Common myeloid progenitor, CD34-positive (primary cell): ENCODE measurements around the gene EPB41.

Experiments
- CTCF ChIA-PET: fragments of 350-600 bp; sonication (Branson Sonifier 250); formaldehyde crosslinking; loops from one replicate; lab custom pipeline; 2021; ENCODE audit warnings: antibody characterized with exemption; lab: Charles Lee
- POLR2A ChIA-PET: fragments of 350-600 bp; sonication (Branson Sonifier 250); formaldehyde crosslinking; loops from one replicate; lab custom pipeline; 2021; ENCODE audit warnings: antibody characterized with exemption; lab: Charles Lee
- DNase-seq, 3 donors: peaks; one replicate each; pipeline versions ENCODE4 v3.0.0 to v3.0.0-alpha.2; 2013
- H3K27ac ChIP-seq, 2 experiments: 1 replicate in 1 of 2; 2 replicates in 1 of 2; pipeline ENCODE4 v1.7.0; 2013; ENCODE audit warnings: inconsistent platforms in 2 of 2, low read length in 2 of 2, mild to moderate bottlenecking in 2 of 2, low read depth in 1 of 2, moderate library complexity in 1 of 2; ENCODE audit not compliant: severe bottlenecking in 2 of 2, insufficient read depth in 1 of 2, poor library complexity in 1 of 2
- H3K27me3 ChIP-seq, 5 experiments: replicated peaks in 2 of 5; 1 replicate in 3 of 5; 2 replicates in 2 of 5; pipeline versions ENCODE4 v1.6.1 to v1.7.0; 2013; ENCODE audit warnings: low read length in 4 of 5, mild to moderate bottlenecking in 2 of 5, moderate library complexity in 2 of 5, inconsistent platforms in 1 of 5; ENCODE audit not compliant: insufficient read depth in 5 of 5, control insufficient read depth in 4 of 5
- H3K36me3 ChIP-seq, 4 experiments: 1 replicate in 2 of 4; 2 replicates in 2 of 4; pipeline versions ENCODE4 v1.6.1 to v1.7.0; 2013; ENCODE audit warnings: low read length in 3 of 4, control low read depth in 1 of 4, mild to moderate bottlenecking in 1 of 4; ENCODE audit not compliant: control insufficient read depth in 4 of 4, insufficient read depth in 4 of 4
- H3K4me1 ChIP-seq, 4 experiments: 1 replicate in 3 of 4; 2 replicates in 1 of 4; pipeline versions ENCODE4 v1.6.1 to v1.7.1; 2013; ENCODE audit warnings: low read length in 3 of 4, mild to moderate bottlenecking in 3 of 4, control low read depth in 1 of 4, inconsistent platforms in 1 of 4, moderate library complexity in 1 of 4; ENCODE audit not compliant: control insufficient read depth in 4 of 4, insufficient read depth in 4 of 4; ENCODE audit errors: control extremely low read depth in 1 of 4
- H3K4me3 ChIP-seq, 7 experiments: 1 replicate in 4 of 7; 2 replicates in 3 of 7; pipeline versions ENCODE4 v1.5.1 to v1.7.0; 2013; ENCODE audit warnings: mild to moderate bottlenecking in 7 of 7, low read length in 6 of 7, moderate library complexity in 6 of 7, inconsistent platforms in 2 of 7, low read depth in 2 of 7, control low read depth in 1 of 7; ENCODE audit not compliant: insufficient read depth in 4 of 7, control insufficient read depth in 1 of 7; ENCODE audit errors: extremely low read depth in 1 of 7
- H3K9me3 ChIP-seq, 5 experiments: 1 replicate in 4 of 5; 2 replicates in 1 of 5; pipeline versions ENCODE4 v1.6.1 to v1.7.1; 2013; ENCODE audit warnings: low read length in 4 of 5, mild to moderate bottlenecking in 2 of 5, inconsistent platforms in 1 of 5, low read depth in 1 of 5, moderate library complexity in 1 of 5; ENCODE audit not compliant: control insufficient read depth in 4 of 5, insufficient read depth in 2 of 5; ENCODE audit errors: control extremely low read depth in 1 of 5
- WGBS: methylation state at CpG from one replicate; pipeline ENCODE4 v1.1.5; 2013; ENCODE audit not compliant: insufficient coverage; 5-methylcytosine and 5-hydroxymethylcytosine counted together

EPB41 gene

DNA sequence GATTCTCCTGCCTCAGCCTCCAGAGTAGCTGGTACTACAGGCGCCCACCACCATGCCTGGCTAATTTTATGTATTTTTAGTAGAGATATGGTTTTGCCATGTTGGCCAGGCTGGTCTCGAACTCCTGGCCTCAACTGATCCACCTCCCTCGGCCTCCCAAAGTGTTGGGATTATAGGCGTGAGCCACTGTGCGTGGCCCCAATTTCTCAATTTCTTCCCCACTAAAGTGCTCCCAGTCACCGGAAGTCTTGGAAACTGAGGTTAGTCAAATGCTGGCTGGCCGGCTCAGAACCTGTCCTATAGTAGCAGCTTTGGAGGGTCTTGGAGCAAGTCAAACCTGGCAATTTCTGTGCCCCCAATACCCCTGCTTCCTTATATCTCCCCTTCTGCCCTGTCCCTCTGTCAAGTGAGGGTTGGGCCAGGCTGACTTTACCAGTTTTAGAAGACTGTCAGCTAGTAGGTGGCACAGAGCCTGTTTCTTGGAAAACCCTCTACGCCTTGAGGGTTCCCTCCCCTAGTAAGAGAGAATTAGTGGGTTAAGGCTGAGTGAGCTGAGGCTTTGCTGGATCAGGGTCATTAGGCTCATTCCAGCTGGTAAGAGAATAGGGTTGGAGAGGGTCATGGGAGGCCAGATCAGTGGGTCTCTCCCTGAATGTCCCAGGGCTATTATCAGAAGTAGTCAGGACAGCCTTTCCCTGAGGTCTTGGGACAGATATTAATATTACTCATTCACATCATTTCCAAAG lies 8.3 kb upstream of the EPB41 start:
- peaks cover 0 to 12% (median under 1%) of the 10 kb centered on the region in 4 experiments for H3K36me3 ChIP-seq
- ChIA-PET POLR2A (interaction anchor here (0.6 kb wide), 1 partner anchor 182 kb away, joined by 3 read pairs; no protein-coding TSS in a partner anchor), CTCF (no interaction called here)

GRCh38 chr1:28909198-28909597 lies 5.2 kb upstream of the EPB41 start:
- no CpG with 5 or more reads among the region's 2 CpGs for WGBS
- Histone ChIP-seq H3K27me3 (no peaks in the 10 kb centered on the region), H3K4me1 (peaks cover 0 to 9% (median 6%) of the 10 kb centered on the region in 4 experiments), H3K9me3 (no peaks in the 10 kb centered on the region), H3K27ac (no peak overlapping the region), H3K36me3 (peaks cover 0 to 8% (median 3%) of the 10 kb centered on the region in 4 experiments), H3K4me3 (no peak overlapping the region)
- no peak for DNase-seq
- ChIA-PET CTCF (interaction anchor here (0.6 to 2.2 kb wide), 4 partner anchors 10 to 114 kb away, joined by 3 to 5 read pairs (median 4); no protein-coding TSS in a partner anchor), POLR2A (interaction anchor here (0.7 kb wide), 1 partner anchor 91 kb away, joined by 3 read pairs; no protein-coding TSS in a partner anchor)

More for the DNA sequence above, 8.3 kb upstream of the EPB41 start:
- H3K27ac ChIP-seq: no peak overlapping the region
- no peaks in the 10 kb centered on the region for H3K9me3 ChIP-seq
- no peaks in the 10 kb centered on the region for H3K27me3 ChIP-seq
- no peak overlapping the region for H3K4me3 ChIP-seq
- 92% methylated on average over 8 of the region's 8 CpGs for WGBS
- no peak for DNase-seq
- H3K4me1 ChIP-seq: no peaks in the 10 kb centered on the region

GRCh38 chr1:28910379-28911115 lies 3.8 kb upstream of the EPB41 start:
- peaks cover 0 to 8% (median 3%) of the 10 kb centered on the region in 4 experiments for H3K36me3 ChIP-seq
- H3K27ac ChIP-seq: no peak overlapping the region
- POLR2A ChIA-PET: no interaction called here
- WGBS: 100% methylated on average over 5 of the region's 7 CpGs
- H3K27me3 ChIP-seq: no peaks in the 10 kb centered on the region
- no peaks in the 10 kb centered on the region for H3K9me3 ChIP-seq
- CTCF ChIA-PET: interaction anchor here (1.1 to 2.2 kb wide), 2 partner anchors 12 to 27 kb away, joined by 3 to 5 read pairs; no protein-coding TSS in a partner anchor
- H3K4me1 ChIP-seq: peaks cover 5 to 17% (median 10%) of the 10 kb centered on the region in 4 experiments
- H3K4me3 ChIP-seq: no peak overlapping the region
- no peak for DNase-seq

- DNase-seq: no peak
- 39% methylated on average over 10 of the region's 10 CpGs for WGBS
- Histone ChIP-seq H3K27ac (peak overlapping the region in 1 of 2 experiments; percentile 37), H3K9me3 (no peaks in the 10 kb centered on the region), H3K27me3 (no peaks in the 10 kb centered on the region), H3K4me3 (peak overlapping the region; percentile 57 to 85 (median 75)), H3K36me3 (peaks cover 2 to 3% (median 2%) of the 10 kb centered on the region in 4 experiments), H3K4me1 (peaks cover 9 to 35% (median 14%) of the 10 kb centered on the region in 4 experiments)
- ChIA-PET POLR2A (interaction anchor here (0.6 to 2.2 kb wide), 4 partner anchors 26 to 332 kb away, joined by 3 to 7 read pairs (median 6); partner anchors contain the start of gene RNU11), CTCF (interaction anchor here (1.4 to 2.9 kb wide), 4 partner anchors 12 to 120 kb away, joined by 4 to 15 read pairs (median 6); no protein-coding TSS in a partner anchor)
These were observed 562 bp upstream of the EPB41 start for GRCh38 chr1:28913786-28914227.

DNA sequence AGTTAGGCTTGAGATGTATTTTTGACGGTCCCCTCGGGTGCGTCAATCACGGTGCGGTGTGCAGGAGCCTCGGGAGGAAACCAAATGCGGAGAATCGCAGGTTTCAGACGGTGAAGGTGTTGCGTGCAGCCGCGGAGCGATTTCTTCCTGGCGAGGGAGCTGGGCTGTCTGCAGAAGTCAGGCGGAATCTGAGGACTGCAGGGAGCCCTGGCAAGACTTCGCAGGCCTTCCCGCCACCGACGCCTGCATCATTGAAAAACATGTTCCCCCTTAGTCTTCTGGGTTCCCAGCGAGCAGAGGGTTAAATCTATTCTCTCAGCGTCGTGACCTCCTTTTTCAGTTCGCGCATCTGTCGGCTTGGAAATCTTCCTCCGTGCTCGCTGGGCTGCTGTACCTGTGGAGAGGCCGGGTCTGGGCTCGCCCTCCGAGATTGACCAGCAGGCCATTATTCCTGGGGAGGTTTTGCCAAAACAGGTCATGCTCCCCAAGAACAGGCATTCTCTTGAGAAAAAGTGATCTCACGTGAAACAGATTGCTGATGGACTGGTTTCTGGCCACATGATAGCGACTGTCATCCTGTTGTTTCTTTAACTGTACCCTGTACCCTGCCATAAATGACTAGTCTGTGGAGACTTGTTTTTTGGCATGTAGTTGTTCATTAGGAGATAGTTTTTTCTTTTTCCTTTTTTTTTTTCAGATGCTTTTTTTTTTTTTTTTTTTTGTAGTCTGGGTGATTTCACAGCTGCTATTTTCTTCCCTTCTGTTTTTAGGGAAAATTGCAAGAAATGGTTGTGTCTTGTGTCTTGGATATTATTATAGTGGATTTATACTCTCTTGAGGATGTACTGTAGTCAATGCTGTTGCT lies 894 bp downstream of the EPB41 start:
- H3K36me3 ChIP-seq: peaks cover 2% of the 10 kb centered on the region in 4 experiments
- no peaks in the 10 kb centered on the region for H3K27me3 ChIP-seq
- H3K4me1 ChIP-seq: peaks cover 9 to 35% (median 14%) of the 10 kb centered on the region in 4 experiments
- DNase-seq: peak; percentile 36 to 63 (median 59)
- peak overlapping the region in 1 of 2 experiments; percentile 54 for H3K27ac ChIP-seq
- peak overlapping the region; percentile 57 to 85 (median 75) for H3K4me3 ChIP-seq
- no peaks in the 10 kb centered on the region for H3K9me3 ChIP-seq
- POLR2A ChIA-PET: interaction anchor here (1.2 to 2.2 kb wide), 3 partner anchors 28 to 266 kb away, joined by 5 to 7 read pairs (median 6); partner anchors contain the start of gene RNU11
- CTCF ChIA-PET: interaction anchor here (0.8 to 1.7 kb wide), 4 partner anchors 10 to 33 kb away, joined by 3 to 8 read pairs (median 4); no protein-coding TSS in a partner anchor
- 1% methylated on average over 31 of the region's 32 CpGs for WGBS

DNA sequence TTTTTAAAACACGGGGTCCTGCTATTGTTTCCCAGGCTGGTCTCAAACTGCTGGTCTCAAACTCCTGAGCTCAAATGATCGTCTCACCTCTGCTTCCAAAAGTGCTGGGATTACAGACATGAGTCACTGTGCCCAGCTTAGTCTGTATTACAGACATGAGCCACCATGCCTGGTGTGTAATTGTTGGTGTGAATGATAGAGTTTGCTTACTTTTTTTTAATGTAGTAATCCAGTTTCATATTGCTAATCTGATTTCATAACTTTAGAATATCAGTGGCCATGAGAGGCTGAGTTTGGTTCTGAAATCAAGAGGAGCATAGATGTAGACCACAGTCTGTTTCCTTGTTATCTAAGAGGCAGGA lies 3.4 kb downstream of the EPB41 start:
- ChIA-PET POLR2A (no interaction called here), CTCF (interaction anchor here (0.6 kb wide), 2 partner anchors 11 to 109 kb away, joined by 3 to 4 read pairs; no protein-coding TSS in a partner anchor)
- no peak for DNase-seq

More for the DNA sequence above, 3.4 kb downstream of the EPB41 start:
- peaks cover 9 to 35% (median 14%) of the 10 kb centered on the region in 4 experiments for H3K4me1 ChIP-seq
- no peaks in the 10 kb centered on the region for H3K27me3 ChIP-seq
- 100% methylated on average over 2 of the region's 2 CpGs for WGBS
- no peak overlapping the region for H3K27ac ChIP-seq
- H3K36me3 ChIP-seq: peaks cover 0 to 2% (median 2%) of the 10 kb centered on the region in 4 experiments
- no peaks in the 10 kb centered on the region for H3K9me3 ChIP-seq
- no peak overlapping the region for H3K4me3 ChIP-seq
